Spleen (tissue), 7 donors: ENCODE results near the gene PDE4D.

Experiments
- POLR2A ChIP-seq, 3 donors: fragments of 450-650 bp; IDR thresholded peaks; one replicate each; pipeline ENCODE4 v1.5.1; 2017; ENCODE audit warnings: antibody characterized with exemption in 3 of 3, mild to moderate bottlenecking in 1 of 3
- POLR2AphosphoS5 ChIP-seq, 3 donors: sonication (generic); formaldehyde crosslinking; IDR thresholded peaks; one replicate each; pipeline ENCODE4 v1.5.1; 2017; ENCODE audit warnings: antibody characterized with exemption in 3 of 3
- TF ChIP-seq, protein P1 (sequence below), 11 experiments: fragments of 200-600 bp in 7 of 11; fragments of 450-650 bp in 4 of 11; sonication (generic) in 4 of 11; IDR thresholded peaks in 8 of 11; conservative IDR thresholded peaks in 3 of 11; 1 replicate in 7 of 11; 2 replicates in 4 of 11; pipeline versions ENCODE4 v1.4.0 to v1.8.0; 2016 to 2021; ENCODE audit warnings: antibody characterized with exemption in 11 of 11, inconsistent platforms in 4 of 11, mild to moderate bottlenecking in 1 of 11
- donor health status: DM: no; HTN: no; CAD: no; lungs with moderate emphysema.
- donor health status: DM: no; HTN: no; CAD: no.
- donor health status: DM: no; HTN: no; CAD: no.

DNA sequence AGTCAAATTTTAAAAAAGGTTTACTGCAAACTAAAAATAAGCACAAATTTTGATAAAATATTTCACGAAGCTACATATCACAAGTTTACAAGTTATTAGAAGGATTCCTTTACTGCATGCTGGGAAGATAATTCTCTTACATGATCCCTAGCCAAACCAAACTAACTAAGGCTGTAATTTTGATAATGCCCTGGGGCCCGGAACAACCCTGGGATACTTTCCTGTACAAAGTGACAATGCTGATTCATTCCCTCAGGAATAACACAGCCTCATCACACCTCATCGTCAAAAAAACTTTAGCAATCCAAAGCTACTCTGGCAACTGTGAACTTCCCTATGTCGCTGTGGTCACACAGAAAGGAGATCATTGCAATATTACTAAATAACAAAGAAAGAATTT, 907.8 kb downstream of the PDE4D start:
- no peak for TF ChIP-seq POLR2AphosphoS5 (IDR thresholded peaks at IDR 0.05)
- TF ChIP-seq, protein P1, sequence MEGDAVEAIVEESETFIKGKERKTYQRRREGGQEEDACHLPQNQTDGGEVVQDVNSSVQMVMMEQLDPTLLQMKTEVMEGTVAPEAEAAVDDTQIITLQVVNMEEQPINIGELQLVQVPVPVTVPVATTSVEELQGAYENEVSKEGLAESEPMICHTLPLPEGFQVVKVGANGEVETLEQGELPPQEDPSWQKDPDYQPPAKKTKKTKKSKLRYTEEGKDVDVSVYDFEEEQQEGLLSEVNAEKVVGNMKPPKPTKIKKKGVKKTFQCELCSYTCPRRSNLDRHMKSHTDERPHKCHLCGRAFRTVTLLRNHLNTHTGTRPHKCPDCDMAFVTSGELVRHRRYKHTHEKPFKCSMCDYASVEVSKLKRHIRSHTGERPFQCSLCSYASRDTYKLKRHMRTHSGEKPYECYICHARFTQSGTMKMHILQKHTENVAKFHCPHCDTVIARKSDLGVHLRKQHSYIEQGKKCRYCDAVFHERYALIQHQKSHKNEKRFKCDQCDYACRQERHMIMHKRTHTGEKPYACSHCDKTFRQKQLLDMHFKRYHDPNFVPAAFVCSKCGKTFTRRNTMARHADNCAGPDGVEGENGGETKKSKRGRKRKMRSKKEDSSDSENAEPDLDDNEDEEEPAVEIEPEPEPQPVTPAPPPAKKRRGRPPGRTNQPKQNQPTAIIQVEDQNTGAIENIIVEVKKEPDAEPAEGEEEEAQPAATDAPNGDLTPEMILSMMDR (IDR thresholded peaks at IDR 0.05 in 8 of 11, conservative IDR thresholded peaks at IDR 0.05 in 3 of 11), result no peak
- no peak for TF ChIP-seq POLR2A (IDR thresholded peaks at IDR 0.05)
